Right kidney (tissue), 9 donors: ENCODE results near the gene CIDEC.
A peak's percentile ranks its signal among the peaks of the same experiment; 100 is the strongest.

Source experiments
- DNase-seq: peaks from one replicate; pipeline ENCODE4 v3.0.0-alpha.2; 2016
- long read RNA-seq, 8 donors: transcript quantifications; one replicate each; lab custom pipeline, GENCODE V29; 2026

CIDEC gene, protein sequence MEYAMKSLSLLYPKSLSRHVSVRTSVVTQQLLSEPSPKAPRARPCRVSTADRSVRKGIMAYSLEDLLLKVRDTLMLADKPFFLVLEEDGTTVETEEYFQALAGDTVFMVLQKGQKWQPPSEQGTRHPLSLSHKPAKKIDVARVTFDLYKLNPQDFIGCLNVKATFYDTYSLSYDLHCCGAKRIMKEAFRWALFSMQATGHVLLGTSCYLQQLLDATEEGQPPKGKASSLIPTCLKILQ
- long read RNA-seq, donor 1: 0 reads
- long read RNA-seq, donor 2: 0 reads
- long read RNA-seq, donor 3: 0 reads
- long read RNA-seq, donor 4: 0 reads
- long read RNA-seq, donor 5: 0 reads
- long read RNA-seq, donor 6: 0 reads
- long read RNA-seq, donor 7: 0 reads
- long read RNA-seq, donor 8: 0 reads

DNA sequence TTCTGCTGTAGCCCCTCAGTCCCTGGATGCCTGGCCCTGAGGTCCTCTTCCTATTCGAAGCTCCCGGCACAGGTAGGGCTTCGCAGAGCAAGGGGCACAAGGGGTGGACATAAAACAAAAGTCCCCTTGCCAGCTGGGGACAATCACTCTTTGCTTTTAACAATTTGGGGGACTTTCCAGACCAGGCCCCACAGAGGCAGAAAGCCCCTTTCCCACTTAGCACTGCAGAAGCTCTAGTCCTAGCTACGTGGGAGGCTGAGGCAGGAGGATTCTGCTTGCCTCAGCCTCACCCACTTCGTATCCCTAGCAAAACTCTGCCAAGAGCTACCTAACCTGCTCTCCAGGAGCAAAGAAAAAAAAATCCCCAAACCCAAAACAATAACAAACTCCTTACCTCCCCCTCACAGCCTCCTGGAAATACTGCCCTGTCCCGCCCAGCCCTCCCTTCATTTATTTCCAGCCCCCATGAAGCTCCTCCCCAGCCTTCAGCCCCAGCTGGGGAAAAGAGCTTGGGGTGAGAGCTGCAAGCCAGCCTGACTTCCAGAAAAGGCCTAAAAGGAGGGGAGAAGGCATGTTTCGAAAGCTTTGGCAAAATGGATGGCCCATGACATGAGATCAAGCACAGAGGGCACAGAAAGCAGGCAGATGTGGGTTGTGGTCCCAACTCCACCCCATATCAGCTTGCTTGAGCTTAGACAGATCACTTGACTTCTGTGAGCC is at the start of gene CIDEC:
TSS of gene CIDEC (minus strand) at position 424 of the 720 bp plus-strand sequence. CDS start 1,767 bp downstream, outside the sequence.
- DNase-seq: no peak

DNA sequence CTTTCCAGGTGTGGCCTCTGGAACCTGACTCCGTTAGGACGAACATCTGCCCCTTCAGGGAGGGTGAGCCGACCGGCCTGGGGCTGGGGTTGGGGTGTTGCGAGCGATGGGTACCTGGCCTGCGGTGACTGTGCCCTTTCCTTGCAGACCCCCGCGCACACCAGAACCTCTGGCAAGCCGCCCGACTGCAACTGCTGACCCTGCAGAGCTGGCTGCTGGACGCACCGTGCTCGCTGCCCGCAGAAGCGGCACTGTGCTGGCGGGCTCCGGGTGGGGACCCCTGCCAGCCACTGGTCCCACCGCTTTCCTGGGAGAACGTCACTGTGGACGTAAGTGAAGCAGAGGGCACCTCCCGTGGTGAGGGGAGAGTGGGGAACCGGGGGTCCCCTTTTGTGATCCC is 48.1 kb upstream of the CIDEC start:
- DNase-seq: no peak

DNA sequence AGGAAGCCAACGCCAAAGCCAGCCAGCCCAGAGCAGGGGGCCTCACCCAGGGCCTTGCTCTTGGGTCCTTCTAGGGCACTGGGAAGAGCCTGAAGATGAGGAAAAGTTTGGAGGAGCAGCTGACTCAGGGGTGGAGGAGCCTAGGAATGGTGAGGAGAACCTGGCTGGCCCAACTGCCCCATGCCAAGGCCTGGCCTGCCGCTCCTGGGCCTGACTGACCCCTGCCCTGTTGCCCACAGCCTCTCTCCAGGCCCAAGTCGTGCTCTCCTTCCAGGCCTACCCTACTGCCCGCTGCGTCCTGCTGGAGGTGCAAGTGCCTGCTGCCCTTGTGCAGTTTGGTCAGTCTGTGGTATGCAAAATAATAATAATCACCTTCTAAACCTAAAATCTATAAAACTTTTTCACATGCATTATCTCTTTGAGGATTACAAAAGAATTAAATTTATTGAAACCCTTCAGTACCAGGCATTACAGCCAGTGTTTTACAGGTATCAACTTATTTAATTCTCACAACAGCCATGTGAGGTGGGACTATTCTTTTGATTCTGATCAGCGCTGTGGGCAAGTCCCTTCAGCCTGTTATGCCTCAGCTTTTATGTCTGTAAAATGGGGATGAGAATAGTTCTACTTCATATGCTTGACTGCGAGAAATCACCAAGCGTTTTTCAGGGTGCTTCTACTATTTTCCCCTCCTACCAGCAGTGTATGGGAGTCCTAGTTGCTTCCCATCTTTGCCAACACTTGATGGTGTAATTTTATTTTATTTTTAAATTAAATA is 38.4 kb upstream of the CIDEC start:
- DNase-seq: no peak

DNA sequence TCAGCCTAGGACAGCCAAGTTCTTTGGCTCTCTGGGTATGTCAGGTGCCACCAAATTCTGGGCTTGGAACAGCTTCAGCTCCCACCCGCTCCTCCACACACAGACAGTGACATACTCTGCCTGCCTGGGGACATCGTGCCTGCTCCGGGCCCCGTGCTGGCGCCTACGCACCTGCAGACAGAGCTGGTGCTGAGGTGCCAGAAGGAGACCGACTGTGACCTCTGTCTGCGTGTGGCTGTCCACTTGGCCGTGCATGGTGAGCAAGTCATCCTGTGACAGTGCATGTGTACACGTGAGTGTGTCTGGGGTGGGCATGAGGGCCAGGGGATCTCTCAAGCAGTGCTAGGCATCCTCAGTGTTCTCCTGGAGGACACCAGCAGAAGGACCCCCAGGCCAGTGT is 37.8 kb upstream of the CIDEC start:
- DNase-seq: no peak

DNA sequence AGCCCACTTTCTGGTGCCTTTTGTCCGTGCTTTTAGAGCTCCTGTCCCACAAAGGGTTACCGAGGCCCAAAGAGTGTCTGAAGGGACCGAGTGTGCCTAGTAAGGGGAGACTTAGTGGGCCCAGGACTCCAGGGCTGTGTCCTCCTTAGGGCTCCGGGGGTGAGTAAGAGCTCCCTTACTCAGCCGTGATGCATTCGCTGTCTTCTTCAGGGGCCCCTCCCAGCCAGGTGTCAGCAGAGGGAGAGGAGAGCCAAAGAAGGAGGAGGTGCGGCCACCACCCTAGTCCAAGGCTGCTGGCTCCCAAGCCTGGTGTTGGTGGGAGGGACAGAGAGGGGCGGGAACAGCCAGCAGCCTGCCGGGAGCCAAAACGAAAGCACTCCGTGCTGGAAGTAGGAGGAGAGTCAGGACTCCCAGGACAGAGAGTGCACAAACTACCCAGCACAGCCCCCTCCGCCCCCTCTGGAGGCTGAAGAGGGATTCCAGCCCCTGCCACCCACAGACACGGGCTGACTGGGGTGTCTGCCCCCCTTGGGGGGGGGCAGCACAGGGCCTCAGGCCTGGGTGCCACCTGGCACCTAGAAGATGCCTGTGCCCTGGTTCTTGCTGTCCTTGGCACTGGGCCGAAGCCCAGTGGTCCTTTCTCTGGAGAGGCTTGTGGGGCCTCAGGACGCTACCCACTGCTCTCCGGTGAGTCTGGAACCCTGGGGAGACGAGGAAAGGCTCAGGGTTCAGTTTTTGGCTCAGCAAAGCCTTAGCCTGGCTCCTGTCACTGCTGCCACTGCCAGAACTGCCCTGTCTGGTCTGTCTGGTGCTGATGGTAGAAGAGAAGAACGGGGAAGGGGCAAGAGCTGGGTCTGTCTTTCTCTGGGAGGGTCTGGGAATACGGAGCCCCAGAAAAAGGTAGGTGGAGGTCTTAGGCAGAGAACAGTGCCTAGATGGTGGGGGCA is 37.0 kb upstream of the CIDEC start, which contains the start of gene IL17RC:
TSS of gene IL17RC (plus strand) at position 365 of the 947 bp plus-strand sequence. CDS start at position 583, 218 bp downstream.
- peak; percentile 67 for DNase-seq

DNA sequence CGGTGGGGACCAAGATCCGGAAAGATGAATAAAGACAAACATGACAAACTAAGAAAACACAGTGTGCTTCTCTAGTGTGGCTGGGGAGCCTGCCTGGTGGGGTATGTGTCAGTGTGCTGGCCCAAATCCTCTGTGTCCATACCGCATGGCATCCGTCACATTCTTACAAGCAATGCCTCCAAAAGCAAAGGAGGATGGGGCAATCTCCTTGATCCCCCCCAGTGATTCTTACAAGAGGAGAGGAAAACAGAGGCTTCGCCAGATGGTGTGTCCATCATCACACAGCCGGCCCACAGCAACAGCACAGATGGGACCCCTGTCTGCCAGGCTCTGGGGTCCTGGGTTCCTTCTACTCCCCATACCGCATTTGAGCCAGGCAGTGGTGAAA is 36.3 kb upstream of the CIDEC start:
- peak; percentile 24 for DNase-seq

DNA sequence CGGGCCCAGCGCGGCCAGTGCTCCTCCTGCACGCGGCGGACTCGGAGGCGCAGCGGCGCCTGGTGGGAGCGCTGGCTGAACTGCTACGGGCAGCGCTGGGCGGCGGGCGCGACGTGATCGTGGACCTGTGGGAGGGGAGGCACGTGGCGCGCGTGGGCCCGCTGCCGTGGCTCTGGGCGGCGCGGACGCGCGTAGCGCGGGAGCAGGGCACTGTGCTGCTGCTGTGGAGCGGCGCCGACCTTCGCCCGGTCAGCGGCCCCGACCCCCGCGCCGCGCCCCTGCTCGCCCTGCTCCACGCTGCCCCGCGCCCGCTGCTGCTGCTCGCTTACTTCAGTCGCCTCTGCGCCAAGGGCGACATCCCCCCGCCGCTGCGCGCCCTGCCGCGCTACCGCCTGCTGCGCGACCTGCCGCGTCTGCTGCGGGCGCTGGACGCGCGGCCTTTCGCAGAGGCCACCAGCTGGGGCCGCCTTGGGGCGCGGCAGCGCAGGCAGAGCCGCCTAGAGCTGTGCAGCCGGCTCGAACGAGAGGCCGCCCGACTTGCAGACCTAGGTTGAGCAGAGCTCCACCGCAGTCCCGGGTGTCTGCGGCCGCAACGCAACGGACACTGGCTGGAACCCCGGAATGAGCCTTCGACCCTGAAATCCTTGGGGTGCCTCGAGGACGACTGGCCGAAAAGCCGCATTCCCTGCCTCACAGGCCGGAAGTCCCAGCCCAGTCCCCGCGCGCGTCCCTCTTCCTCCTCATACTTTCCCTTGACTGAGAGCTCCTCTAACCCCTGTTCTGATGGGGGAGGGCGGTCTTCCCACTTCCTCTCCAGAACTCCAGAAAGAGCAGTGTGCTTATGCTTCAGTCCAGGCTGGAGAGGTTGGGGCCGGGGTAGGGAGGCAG is 35.4 kb upstream of the CIDEC start:
- peak; percentile 88 for DNase-seq

DNA sequence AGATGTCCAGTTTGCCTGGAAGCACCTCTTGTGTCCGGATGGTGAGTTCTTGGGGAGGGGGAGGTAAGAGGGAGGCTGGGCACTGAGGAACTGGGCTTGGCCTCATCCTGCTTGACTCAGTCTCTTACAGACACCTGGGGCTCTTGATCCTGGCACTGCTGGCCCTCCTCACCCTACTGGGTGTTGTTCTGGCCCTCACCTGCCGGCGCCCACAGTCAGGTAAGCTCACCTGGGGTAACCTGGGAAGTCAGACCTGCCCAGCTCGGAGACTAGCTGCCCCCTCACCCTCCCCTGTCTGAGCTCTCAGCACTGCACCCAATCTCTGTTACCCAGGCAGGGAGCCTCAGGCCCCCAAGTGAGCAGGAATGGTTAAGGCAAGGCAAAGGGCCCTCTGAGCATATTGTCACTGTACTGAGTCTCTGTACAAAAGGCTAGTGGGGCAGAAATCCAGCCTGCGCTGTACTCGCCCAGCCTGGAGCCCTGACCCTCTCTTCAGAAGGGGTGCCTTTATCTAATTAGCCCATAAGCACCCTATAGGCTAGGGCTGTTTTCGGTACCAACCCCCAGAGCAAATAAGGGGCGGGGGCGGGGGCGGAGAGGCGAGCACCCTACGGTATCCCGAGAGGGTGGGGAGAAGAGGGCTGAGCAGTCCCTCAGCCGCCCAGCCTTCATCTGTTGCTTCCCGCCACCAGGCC is 34.7 kb upstream of the CIDEC start:
- peak; percentile 25 for DNase-seq

DNA sequence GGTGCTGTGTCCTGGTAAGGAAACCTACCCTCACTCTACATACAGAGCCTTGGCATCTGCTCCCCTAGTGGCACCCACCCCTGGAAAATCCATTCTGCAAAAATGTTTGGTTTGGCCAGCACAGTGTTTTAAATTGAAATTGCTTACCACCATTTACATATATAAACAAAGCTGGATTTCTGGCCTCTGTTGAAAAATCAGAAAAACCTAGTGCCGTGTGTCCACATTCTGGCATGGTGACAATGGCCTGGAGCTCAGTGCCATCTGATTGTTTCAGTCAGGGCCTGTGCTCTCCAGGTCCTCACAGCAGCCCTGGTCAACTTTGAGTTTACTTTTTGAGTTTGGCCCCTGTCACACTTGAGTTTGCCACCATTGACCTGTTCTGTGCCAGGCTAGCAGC is 34.0 kb upstream of the CIDEC start:
- DNase-seq: no peak

DNA sequence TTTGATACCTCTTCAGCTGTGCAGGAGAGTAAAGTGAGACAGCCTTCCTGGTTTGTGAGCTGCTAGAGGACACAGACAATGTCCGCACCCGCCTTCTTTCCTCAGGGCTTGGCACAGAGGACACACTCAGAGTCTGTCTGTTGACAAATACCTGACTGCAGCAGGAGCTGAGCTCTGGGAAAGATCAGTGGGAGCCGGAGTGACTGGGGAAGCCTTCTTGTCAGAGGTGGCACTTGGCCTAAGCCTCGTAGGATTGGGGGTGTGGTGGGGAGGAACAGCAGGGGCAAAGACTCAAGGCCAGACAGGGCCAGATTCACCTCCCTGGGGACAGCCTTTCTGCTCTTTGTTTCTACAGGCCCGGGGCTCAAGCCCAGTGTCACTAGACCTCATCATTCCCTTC is 33.5 kb upstream of the CIDEC start:
- no peak for DNase-seq

DNA sequence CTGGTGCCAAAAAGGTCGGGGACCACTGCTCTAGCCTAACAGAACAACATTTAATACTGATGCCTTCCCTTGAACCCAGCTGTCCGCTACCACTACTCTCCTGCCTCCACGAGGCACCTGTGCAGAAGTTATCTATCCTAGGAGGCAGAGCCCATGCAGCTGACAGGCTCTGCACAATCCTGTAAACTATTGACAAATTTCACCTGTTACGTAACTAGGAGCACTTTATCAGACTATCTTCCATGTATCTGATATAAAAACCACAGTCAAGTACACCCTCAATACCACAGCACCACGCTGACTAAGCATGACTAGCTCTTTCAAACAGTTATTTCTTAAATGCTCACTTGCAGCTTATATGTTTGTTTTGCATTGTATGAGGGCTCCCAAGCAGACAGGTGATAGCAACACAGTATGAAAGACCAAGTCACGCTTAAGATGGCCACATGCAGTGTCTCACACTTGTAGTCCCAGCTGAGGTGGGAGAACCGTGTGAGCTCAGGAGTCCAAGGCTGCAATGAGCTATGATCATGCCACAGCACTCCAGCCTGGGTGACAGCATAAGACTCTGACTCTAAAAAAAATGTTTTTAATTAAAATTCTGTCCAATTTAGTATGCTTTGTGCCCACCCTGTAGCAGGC is 32.4 kb upstream of the CIDEC start:
- no peak for DNase-seq

DNA sequence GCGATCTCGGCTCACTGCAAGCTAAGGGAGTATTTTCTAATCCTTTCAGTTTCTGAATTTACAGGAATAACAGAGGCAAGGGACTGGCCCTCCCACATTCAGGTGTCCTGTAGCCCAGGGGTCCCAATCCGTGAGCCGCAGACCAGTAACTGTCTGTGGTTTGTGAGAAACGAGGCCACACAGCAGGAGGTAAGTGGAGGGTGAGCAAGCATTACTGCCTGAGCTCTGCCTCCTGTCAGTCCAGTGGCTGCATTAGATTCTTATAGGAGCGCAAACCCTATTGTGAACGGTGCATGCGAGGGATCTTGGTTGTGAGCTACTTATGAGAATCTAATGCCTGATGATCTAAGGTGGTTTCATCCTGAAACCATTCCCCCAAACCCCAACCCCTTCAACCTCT is 31.8 kb upstream of the CIDEC start:
- DNase-seq: no peak

DNA sequence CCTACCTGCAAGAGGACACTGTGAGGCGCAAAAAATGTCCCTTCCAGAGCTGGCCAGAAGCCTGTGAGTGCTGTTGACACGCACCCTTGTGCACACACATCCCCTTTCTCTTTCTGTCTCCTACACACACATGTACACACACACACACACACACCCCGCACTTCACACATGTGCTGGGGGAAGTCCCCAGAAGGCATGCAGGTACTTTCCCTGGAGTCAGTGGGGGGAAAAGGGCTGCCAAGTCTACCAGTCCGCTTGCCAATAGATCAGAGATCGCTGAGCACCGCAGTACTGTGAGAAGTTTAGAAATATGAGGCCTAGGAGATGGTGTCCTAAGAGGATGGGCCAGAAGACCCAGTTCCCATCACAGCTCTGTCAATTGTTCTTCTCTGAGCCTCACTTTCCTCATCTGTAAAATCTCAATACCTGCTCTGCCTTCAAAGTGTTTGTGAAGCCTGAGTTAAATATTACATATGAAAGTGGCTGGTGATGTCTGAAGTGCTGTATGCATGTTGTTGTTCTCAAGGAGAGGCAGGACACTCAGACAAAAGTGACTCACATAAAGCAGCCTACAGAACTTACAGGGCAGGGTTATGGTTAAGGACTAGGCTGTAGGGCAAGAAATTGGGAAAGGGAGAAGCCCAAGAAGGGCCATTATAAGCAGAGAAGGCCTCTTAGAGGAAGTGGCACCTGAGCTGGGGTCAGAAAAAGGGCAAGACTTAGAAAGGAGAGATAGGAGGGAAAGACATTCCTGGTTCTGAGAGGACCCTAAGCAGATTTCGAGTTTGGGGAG is 29.4 kb upstream of the CIDEC start:
- DNase-seq: no peak

DNA sequence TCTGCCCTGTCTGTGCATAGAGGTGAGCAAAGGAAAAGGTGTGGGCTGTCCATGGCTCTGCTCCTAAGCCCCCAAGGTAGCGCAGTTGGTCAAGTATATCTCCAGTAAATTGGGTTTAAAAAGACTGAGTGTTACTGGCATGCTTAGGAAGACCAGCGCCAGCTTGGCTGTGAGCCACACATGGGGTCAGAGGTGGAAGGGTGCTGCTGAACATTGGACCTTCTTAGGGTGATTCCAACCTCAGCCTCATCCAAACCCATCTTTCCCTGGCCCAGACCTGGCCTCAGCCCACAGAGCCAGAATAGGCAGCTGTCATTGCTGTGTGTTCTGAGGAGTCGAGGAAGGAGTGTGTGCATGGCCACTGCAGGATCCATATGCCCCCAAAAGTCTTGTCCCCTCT is 28.2 kb upstream of the CIDEC start:
- DNase-seq: no peak

DNA sequence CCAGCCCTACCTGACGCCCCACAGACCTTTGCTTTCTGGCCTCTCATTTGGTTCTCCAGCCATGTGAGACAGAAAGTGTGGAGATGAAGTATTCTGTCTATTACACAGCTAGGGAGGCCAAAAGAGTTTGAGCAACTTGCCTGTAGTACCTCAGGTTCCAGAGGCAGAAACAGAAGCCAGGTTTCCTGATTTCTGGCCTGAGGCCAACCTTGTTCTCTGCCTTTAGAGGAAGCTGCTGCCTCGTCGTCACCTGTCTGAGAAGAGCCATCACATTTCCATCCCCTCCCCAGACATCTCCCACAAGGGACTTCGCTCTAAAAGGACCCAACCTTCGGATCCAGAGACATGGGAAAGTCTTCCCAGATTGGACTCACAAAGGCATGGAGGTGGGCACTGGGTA is 26.4 kb upstream of the CIDEC start:
- DNase-seq: no peak

DNA sequence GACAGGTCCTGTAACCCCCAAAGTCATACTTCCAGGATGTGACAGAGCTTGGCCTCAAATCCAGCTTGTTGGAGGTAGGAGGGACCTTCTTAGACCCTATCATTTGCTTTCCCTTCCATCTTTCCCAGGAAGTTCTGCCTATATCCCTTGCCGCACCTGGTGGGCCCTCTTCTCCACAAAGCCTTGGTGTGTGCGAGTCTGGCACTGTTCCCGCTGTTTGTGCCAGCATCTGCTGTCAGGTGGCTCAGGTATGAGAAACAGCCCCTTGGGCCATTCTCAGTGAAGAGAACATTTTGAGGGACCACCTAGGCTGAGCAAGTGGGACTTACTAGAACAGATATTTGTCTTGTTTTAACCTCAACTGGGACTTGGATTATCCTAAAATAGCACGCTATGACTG is 23.9 kb upstream of the CIDEC start:
- DNase-seq: no peak

DNA sequence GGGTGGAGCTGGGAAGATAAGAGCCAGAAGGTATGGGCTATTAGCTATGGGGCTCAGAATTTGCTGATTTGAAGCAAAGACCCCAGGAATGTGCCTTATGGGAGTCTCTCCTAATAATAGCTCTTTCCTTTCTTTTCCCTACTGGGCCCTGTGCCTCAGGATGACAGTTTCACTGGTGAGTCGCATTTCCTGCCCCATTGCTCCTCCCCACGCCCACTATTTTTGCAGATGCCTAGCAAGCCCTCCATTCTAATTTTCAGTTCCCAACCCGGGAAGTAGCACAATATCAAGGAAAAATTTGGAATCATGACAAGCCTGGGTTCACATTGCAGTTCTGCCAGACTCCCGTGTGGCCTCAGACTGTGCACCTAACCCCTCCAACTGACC is 23.2 kb upstream of the CIDEC start:
- DNase-seq: no peak

DNA sequence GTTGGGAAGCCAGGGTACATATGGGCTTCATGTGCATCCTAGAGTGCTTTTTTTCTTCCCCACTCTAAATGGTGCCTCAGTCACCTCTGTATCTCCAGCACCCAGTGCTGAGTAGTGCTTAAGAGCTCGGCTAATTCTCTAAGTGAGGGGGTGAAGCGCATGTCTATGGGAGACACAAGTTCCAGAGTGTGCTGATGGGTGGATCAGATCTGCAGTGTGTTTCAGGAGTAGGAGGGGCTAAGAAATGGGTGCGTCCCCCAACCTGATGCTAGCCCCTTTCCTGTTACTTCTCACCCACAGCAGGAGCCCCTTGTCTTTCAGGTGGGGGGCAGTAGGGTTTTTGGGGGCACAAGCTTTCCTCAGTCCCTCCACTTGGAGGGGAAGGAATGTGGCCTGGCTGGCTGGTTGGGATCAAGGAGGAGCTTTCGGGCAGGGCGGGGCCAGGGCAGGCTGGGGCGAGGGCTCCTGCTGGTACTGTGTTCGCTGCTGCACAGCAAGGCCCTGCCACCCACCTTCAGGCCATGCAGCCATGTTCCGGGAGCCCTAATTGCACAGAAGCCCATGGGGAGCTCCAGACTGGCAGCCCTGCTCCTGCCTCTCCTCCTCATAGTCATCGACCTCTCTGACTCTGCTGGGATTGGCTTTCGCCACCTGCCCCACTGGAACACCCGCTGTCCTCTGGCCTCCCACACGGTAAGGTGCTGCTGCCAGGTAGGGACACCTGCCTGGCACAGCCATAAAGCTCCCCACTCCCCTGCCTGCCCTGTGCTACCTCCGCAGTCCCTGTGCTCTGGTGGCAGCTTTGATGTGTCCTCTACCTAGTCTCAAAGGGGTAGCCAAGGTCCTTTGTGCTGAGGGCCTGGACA is 22.6 kb upstream of the CIDEC start, which contains the start of gene IL17RE:
TSS of gene IL17RE (plus strand) at position 477 of the 866 bp plus-strand sequence. CDS start at position 562, 85 bp downstream.
- DNase-seq: peak; percentile 35
